COLO668 (cell line): ENCODE data around the gene ATAD3A.
"Not testable (repeated sequence)": the region's sequence is repeated elsewhere in the genome, so short reads cannot be mapped to it uniquely, and the experiment has no call there.

Experiments
- DNase-seq: peaks from one replicate; lab custom pipeline; 2025; ENCODE audit not compliant: unreplicated experiment; lab: John Stamatoyannopoulos, UW

The ATAD3A gene

DNA sequence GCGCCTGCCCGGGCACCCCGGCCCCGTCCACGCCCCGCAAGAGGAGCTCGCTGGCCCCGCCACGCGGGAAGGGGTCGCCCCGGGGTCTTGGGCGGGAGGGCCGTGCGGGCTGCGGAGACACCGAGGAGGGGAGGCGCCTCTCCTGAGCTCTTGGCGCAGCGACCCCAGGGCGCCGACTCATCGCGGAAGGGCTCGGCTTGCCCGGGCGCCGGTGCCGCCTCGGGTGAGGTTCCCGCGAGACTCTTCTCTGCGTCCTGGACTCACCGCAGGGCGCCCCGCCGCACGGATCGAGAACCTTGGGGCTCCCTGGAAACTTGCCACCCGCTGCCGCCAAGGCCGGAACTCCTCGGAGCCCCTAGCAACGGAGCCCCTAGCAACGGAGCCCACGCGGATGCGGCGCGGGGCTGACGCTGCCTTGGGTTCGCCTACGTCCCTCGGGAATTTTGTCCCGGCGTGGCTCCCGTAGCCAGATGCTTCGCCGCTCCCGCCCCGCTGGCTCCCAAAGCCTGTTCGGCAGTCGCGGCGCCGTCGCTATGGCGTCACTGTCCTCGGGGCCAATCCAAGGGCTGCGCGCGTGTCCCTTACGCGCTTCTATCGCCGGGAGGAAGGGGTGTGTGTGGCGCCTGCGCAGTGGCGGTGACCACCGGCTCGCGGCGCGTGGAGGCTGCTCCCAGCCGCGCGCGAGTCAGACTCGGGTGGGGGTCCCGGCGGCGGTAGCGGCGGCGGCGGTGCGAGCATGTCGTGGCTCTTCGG is at the start of gene ATAD3A:
ATAD3A (plus strand) TSS at position 630 of the 753 bp plus-strand sequence; CDS start at position 737, 107 bp downstream.
- DNase-seq: peak; percentile 100

GRCh38 chr1:1462318-1462966 is 49.5 kb upstream of the ATAD3A start:
- peak; percentile 98 for DNase-seq

DNA sequence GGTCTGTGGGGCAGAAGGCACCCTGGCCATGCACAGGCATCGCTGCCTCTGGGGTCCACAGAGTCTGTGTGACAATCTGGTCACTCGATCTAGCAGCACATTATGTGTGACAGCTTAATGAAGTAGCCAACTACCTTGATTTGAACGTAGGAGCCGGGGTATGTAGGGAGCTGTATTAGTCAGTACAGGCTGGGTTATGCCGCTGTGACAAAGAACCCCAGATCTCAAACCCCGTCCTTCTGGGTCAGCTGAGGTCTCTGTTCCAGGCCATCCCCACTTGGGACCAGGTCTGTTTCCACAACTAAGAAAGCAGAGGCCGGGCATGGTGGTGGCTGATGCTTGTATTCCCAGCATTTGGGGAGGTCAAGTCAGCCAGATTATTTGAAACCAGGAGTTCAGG is 48.6 kb upstream of the ATAD3A start:
- DNase-seq: no peak

- not testable (repeated sequence) for DNase-seq
Observed at GRCh38 chr1:1468196-1468985, 43.6 kb upstream of the ATAD3A start.

GRCh38 chr1:1470626-1471388 is 41.2 kb upstream of the ATAD3A start:
- DNase-seq: peak; percentile 30

GRCh38 chr1:1471389-1472052 is 40.4 kb upstream of the ATAD3A start, which contains the start of gene ATAD3B:
ATAD3B (plus strand) TSS chr1:1471765; CDS start chr1:1471885, 120 bp downstream.
- DNase-seq: peak; percentile 99

- peak; percentile 38 for DNase-seq
Observed at GRCh38 chr1:1472053-1472876, 39.7 kb upstream of the ATAD3A start.

DNA sequence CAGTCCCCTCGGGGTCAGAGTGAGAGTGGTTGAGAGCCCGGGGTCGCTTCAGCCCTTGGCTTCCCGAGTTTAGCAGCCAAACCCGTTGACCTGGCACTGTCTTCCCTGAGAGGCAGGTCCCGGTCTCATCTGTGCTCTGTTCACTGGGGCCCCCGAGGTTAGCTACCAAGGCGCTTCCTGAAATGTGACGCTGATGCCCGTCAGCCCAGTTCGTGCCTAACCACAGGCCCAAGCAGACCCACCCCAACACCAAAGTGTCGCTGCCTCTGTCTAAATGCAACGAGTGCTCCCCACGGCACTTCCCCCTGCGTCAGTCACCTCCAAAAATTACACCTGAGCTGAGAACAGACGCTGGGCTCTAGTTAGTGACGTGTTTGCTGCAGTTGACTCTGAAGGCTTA is 36.0 kb upstream of the ATAD3A start:
- not testable (repeated sequence) for DNase-seq

DNA sequence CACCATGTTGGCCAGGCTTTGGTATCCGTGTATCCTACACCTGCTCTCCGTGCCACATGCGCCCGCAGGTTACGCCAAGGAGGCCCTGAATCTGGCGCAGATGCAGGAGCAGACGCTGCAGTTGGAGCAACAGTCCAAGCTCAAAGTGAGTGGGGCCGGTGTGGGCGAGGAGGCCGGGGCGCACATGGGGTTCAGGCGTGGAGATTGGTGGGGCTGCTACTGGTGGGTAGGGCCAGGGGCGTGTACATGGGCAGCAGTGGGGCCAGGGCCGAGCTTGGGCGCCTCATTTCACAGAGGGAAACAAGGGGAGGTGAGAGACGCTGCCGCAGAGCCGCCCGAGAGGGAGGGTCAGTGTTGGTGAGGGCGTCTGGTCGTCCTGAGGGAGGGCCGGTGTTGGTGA is 34.8 kb upstream of the ATAD3A start:
- DNase-seq: no peak

GRCh38 chr1:1479547-1480487 is 32.1 kb upstream of the ATAD3A start:
- DNase-seq: no peak

DNA sequence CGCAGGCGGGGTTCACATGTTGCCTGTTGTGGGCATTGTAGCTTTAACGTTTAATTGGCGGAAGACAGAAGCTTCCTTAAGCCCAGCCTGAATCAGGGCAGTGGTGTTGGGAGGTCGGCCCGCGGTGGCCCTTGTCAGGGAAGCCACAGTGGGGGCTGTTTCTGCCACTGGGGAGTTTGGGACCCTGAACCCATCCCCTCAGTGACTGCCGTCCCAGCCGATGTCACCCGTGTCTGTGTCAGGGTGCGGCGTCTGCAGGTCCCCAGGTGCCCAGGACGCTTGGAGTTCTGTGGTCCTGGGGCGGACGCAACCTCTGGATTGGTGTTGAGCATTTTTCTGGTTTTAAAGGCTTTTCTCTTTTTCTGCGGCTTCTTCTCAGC is 31.5 kb upstream of the ATAD3A start:
- not testable (repeated sequence) for DNase-seq

- DNase-seq: not testable (repeated sequence)
Observed at GRCh38 chr1:1481811-1482210, 30.2 kb upstream of the ATAD3A start.

GRCh38 chr1:1482856-1483255 is 29.1 kb upstream of the ATAD3A start:
- no peak for DNase-seq

- no peak for DNase-seq
Observed at GRCh38 chr1:1483714-1484113, 28.2 kb upstream of the ATAD3A start.

DNA sequence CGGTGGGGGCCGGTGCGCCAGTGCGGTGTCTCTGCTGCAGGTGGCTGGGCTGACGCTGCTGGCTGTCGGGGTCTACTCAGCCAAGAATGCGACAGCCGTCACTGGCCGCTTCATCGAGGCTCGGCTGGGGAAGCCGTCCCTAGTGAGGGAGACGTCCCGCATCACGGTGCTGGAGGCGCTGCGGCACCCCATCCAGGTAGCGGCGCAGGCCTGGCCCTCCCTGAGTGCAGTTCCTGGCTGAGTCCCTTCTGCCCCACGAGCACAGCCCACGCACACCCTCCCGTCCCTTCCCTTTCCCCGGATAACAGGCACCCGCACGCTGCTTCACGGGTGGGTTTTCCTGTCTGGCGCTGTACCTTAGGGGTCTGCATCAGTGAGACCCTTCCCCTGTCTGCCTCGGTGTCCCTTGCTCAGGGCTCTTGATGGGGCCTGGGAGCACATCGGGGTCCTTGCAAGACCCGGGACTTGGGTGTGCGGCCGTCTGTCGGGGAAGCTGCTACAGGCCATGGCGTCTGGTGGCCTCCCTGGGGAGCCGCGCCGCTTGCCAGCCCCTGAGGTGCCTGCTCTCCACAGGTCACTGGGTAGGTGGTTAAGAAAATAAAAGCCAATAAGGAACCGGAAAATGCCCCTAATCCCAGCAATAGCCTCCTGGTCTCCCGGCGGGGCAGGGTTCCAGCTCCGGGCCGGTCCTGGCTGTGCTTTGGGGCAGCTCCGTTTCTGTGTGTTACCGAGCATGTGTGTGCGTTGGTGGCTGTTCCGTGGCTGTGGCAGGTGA is 26.8 kb upstream of the ATAD3A start:
- not testable (repeated sequence) for DNase-seq

DNA sequence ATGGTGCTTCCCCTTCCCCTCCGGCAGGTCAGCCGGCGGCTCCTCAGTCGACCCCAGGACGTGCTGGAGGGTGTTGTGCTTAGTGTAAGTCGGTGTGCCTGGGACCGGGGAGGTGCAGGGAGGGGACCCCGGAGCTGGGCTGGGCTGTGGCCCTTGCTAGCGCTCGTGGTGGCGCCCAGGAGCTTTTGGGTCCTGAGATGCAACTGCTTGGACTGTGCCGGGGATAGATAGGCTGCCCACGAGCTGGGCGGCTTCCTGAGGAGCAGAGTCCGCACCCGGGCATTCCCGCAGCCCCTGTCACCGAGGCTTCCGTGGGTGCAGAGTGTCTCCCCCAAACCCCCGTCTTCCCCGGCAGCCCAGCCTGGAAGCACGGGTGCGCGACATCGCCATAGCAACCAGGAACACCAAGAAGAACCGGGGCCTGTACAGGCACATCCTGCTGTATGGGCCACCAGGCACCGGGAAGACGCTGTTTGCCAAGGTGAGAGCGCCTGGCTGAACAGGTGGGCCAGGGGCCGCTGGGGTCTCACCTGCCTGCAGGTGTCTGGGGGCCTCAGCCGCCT is 26.1 kb upstream of the ATAD3A start:
- not testable (repeated sequence) for DNase-seq

- no peak for DNase-seq
Observed at GRCh38 chr1:1487701-1488100, 24.3 kb upstream of the ATAD3A start.
